ENCODE measurements around the gene NOS1.

- TF ChIP-seq CTCF (conservative IDR thresholded peaks at IDR 0.05; ENCODE audit: low read length) (no peak), EZH2phosphoT487 (IDR thresholded peaks at IDR 0.05; ENCODE audit: borderline replicate concordance, low read depth, low read length) (no peak)
Measured at GRCh38 chr12:117404203-117404853, 42.9 kb upstream of the NOS1 start.
